Activated CD8-positive, alpha-beta memory T cell treated with anti-CD3 and anti-CD28 coated beads, Interleukin-2, amount 50 U/mL, for 1 hour (primary cell): ENCODE measurements around the gene MICAL2.

Experiments used
- DNase-seq: peaks from one replicate; pipeline ENCODE4 v3.0.0-alpha.2; 2020; ENCODE audit errors: extremely low read depth

MICAL2 gene

DNA sequence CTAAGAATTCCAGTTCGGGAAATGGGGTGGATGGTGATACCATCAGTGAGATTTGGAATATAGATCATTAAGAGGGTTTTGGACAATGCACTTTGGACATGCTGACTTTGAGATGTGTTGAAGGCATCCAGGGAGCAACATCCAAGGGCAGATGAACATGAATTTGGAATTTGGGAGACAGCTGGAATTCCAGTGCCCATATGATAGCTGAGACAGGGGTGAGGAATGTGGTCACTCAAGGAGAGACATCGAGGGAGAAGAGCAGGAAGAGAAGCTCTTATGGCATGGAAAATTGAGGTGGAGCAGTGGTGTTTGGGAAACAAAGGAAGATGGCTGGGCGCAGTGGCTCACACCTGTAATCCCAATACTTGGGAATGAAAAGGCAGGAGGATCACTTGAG lies 11.8 kb upstream of the MICAL2 start:
- DNase-seq = no peak

DNA sequence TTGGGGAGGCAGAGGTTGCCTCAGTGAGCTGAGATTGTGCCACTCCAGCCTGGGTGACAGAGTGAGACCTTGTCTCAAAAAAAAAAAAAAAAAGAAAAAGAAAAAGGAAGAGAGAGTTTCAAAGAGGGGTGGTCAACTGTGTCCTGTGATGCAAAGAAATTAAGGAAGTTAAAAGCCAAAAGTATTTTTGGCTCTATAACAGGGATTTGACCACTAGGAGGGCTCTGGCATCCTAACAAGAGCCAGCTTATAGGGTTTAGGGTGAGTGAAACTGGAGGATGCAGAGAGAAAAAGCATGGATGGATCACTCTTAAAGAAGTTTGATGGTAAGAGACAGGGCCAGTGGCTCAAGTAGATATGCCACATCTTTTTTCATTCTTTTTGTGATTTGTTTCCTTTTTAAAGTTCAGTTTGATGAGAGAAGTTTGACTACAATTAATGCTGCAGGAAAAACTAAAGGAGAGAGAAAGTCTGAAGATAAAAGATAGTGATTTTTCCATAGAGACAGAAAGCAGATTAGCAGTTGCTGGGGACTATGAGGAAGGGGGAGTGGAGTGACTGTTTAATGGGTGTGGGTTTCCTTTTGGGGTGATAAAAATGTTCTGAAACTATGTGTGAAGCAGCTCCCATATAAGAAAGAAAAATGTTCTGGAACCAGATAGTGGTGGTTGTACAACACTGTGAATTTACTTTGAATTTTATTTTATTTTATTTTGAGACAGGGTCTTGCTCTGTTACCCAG lies 11.1 kb upstream of the MICAL2 start:
- DNase-seq = no peak

DNA sequence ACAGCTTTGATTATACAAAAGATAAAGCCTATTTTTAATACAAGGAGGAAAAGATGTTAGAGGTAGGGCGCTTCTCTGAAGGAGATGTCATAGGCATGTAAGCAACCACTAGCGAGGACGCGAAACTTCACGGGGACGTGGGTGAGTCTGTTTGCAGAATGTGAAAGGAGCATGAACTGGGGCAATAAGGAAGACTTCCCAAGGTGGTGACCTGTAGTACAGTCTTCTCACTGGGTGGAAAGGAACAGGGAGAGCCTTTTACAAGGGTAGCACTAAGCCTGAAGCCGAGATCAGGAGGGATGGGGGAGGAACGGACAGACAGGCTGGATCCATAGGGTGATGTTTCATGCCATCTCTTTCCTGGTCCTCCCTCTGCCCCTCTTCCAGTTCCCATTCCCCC lies 10.0 kb upstream of the MICAL2 start:
- no peak for DNase-seq

DNA sequence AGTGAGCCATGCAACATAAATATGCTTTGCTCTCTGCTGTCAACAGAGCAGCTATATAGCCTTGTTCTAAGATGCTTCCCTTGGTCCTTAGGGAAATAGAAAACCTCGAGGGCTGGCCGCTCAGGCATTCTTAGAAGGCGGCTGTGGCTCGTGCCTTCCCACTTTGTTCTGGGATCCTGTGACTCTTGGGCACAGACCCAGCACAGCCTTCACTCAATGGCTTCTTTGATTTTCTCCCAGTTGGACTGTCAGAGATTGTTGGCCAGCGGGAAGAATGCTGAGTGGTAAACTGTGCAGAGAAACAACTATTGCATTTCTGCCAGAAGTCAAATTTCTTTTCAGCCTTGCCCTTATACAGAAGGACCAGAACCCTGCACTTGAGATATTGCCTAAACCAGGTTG lies 9.5 kb upstream of the MICAL2 start:
- no peak for DNase-seq

DNA sequence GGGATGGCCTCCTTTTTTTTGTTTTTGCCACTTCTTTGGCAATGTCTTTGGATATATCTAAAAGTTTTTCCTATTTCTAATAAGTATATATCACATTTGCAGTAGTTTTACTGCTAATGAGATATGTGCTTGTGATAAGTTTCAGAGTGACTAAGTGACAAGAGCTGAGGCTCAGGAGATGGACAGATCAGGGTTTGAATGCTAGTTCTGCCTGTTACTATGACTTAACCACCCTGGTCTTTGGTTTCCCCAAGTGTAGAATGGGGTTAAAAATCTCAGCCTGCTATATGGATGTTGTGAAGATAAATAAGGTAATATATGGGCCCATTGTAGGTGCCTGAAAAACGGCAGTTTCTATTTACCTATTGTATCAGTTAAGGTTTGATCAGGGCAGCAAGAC lies 9.1 kb upstream of the MICAL2 start:
- DNase-seq = no peak

DNA sequence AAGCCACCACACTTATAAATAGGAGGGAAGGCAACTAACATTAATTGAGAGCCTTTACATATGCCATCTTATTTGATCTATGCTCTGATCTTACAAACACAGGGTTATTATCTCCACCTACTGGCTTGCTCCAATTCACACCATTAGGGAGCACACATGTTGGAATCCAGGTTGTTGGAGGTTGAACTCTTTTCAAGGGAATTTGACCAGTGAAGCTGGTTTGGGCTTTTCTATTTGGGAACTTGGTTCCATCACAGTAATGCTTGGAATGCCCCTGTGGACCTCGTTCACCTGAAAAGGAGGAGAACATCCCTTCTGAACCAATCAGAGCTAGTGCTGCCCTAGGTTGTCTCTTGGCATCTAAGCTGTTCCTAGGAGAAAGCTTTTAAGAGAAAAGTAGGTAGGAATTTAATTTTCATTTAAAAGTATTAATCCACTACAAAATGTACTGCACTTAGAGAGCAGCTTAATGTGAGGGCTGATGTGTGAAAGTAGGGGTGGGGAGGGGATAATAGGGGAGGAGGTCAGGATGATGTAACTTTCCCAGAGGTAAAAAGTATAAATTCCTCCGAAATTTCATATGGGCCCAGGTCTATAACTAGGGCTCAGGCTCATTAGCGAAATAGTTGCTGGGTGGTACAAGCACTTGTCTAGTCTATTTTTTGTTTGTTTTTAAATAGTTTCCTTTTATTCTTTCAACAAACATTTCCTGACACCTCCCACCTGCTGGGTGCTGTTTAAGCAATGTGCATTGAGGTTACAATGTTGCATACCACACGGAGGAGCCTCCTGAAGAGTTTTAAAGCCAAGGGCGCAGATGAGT lies 7.6 kb upstream of the MICAL2 start:
- no peak for DNase-seq

DNA sequence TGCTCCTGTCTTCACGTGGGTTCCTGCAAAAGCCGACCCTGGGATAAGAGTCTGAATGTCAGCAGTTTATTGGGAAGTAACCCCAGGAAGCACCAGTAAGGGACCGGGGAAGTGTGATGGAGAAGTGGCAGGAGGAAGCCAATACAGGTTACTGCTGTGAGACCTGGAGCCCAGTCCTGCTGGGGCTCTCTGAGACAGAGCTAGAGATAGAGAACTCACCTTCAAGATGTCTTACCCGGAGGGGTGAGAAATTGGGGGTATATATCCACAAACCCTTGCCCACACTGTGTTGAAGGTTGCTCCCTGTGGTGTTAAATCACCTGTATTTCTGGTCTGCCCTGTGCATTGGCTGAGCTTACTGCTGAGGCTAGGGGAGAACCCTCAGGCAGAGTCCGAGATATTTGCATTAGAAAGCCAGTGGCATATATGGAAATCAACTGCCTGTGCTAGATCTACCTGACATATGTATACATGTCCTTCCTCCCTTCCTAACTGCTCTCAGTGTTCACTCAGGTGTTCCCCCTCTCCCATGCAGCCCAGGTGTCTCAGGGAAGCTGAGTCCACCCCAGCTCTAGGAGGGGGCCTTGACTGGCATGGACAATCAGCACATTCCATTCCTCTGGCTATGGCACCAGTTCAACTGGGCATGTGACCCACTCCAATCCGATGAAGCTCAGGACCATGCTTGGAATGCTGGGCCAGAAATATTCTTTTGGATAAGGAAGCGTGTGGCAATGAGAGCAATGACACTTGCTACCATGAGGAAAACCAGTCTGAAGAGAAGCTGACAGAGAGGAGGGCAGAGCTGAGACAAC lies 6.8 kb upstream of the MICAL2 start:
- DNase-seq = no peak

DNA sequence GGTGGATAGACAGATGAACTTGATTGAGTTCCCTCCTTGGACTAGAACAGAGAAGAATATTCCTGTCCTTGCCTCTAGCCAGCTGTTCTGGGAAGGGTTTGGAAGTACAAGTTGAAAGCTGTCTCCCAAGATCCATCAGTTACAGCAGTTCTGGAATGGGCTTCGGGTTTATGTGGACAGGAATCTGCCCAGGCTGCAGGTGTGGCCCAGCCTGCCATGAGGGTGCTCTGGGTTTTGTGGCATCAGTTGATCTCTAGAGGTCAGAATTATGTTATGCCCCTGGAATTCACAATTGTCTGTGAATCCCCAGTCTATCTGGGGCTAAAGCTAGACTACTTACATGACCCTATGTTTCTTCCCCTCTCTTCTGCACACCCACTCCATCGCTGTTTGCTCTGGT lies 4.9 kb upstream of the MICAL2 start:
- DNase-seq = no peak

DNA sequence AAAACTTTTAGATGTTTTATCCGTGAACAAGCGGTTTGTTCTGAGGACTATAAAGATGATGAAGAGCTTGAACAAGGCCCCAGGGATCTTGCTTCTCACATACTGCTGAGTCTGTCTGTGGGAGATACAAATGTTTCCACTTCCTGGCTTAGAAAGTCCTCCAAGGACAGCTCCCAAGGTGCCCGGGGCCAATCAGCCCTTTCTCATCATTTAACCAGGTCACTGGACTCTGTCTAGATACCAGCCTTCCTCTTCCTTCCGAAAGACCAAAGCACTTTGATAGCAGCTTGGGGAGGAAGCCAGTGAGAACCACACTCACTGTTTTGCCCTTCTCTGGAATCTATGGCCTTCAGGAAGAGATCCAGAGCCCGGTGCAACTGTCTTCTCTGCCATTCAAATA lies 4.3 kb upstream of the MICAL2 start:
- no peak for DNase-seq

DNA sequence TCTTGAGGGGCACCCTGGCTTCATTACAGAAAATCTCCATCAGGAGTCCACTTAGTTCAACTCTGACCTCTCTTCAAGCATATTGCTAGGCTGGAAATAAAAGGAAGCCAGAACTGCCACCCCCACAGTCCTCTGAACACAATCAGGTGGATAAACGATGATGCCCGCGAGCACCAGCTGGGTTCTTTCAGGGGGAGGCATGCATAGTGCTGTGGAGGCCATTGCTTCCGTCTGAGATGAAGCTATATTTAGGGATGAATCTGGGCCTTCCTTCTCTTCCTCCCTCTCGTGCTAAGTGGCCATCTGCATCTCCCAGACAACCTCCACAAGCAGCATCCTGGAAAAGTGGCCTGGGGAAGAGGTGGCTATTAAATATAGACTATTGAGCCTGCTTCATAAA lies 3.9 kb upstream of the MICAL2 start:
- no peak for DNase-seq

DNA sequence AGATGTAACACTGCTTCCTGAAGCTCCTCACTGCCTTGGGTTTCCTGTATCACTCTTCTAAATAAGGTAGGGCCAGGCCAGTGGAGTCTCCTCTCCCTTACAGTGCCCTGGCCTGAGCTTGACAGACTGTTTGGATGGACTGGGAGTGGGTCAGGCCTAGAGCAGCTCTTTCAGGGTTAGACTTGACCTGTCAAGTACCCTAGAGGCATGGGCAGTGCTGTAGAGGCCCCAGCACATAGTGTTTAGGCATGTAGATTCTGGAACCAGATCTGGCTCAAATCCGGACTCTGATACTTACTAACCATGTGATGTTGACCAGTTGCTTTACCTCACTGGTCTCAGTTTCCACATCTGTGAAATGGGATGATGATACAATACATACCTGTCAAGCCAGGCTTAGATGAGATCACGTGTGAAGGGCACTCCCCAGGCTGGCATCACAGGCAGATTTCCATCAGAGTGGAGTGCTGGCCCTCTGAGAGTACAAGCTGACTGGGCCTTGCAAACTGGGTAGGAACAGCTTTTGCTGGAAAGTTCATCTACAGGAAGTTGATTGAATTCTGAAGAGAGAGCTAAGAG lies 1.4 kb upstream of the MICAL2 start:
- DNase-seq = no peak

DNA sequence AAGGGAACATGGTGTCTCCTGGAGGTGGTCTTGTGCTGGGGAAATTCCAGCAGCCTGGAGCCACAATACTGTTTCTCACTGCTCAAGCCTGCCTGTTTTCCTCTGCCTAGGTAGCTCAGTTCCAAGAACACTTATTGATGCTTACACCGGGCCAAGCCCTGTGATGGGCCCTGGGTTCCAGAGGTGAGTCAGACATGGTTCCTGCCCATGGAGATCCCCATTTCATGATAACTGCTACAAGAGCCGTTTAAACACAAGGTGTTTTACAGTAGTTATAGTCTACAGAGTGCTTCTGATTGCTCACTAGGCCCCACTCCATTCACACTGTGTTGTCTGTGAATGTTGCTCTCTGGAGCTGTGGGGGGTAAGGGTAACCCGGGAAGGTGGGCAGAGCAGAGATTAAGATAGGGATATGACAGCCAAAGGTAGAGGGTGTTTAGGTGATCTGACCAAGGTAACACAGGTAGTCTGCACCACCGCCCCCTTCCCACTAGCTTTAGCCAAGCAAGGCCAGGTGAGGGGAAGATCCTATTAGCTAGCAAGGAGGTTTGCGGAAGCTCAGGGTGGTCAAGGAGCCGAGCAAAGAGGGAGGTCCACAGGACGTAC lies 696 bp upstream of the MICAL2 start:
- no peak for DNase-seq

DNA sequence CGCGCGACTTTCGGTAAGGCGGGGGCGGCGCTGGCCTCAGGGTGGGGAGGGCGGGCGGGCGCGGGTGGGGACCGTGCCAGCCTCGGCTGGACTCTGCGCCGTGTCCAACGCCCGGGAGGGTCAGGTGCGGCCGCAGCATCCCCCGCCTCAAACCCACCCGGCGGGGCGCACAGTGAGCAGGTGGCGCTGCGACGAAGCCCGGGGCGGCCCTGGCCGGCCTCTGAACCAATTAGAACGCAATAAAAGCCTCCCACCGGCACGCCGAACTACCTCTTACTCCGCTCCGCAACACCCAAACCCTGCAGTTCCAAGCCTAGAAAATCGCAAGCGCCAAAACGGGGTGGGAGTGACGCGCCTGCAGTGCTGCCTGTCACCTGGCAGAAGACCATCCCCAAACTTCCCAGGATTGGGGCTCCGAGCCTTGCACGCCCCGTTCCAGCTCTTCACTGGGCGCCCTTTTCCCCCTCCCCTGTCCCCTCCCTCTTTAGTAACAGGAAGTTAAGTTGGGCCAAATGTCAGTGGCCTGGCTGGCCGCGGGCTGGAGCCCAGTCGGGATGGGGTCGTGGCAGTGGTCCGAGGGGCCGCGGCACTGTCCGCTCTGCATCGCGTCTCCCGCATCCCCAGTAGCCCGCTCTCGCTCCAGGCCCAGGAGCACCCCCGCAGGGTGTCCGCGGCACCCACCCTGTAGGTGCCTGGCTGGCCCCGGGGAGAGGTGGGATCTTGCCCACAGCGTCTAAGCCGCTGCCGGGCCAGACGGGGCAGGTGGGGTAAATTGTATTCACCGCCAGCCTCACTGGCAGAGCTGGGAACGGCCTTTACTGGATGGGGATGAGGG lies 541 bp downstream of the MICAL2 start:
- no peak for DNase-seq

DNA sequence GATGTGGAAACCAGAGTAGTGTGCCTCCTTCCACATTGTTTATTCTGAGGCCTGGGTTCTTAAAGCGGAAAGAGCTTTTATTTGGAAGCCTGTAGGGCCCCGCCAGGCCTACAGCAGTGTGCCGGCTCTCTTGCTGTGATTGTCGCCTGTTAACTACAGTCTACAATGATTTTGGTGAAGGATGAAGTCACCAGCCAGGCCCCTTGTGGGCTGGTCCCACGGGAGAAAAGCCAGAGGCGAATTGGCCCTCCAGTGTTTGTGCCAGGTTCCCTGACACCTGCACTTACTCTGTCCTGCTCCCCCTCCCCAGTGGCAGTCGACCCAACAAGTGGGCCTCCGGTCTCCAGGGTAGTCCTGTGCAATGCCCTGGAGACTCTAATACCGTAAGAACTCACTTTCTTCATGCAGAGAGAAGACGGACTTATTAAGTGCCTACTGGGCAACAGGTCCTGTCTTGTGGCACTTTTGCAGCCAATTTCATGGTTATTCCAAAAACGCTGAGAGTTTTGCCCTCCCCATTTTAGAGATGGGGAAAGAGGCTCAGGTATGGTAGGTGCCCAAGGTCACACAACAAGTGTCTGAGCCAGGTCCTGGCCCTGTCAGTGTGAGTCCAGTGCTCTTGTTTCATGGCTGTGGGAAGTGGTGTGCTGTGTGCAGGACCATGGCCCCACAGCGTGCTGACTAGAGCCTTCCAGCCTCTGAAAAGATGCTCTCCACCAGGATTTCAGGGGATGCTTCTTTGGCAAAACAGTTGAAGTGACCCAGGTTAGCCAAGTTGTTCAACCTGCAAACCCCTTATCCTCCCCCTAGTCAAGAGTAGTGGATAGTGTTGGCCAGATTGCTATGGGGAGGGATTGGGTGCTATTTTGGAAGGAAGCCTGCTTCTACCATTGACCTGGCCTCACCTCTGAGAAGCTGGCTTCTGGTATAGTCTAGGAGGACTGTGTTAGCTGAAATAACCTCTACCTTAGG lies 1.4 kb downstream of the MICAL2 start:
- no peak for DNase-seq

DNA sequence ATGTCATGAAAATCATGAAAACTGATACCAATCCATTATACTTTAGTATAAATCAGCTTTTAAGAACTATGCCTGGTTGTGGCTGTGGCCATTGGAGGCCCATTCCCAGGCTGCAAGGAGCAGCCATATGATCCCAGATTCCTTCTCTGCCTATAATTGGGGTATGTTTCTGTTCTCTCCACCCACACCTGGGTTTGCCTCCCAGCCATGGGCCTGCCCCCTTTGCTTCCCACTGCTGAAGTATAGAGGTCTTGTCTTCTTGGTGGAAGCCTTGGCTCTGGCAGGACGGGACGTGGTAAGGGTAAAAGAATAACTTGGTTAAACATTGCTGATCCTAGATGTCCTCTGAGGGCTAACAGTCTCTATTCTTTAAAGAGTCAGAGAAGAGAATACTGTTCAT lies 2.4 kb downstream of the MICAL2 start:
- no peak for DNase-seq

DNA sequence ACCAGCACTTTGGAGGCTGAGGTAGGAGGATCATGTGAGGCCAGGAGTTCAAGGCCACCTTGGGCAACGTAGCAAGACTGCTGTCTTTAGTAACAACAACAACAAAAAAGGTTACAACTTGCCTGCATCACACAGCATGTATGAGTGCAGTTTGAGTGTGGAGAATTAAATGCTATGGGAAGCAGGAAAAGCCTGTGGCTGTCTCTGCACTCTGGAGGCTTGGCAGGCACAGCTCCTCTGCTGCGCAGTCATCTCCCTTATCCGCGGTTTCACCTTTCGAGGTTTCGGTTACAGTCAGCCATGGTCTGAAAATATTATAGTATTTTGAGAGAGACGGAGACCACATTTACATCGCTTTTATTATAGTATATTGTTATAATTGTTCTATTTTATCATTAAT lies 2.9 kb downstream of the MICAL2 start:
- DNase-seq = no peak

DNA sequence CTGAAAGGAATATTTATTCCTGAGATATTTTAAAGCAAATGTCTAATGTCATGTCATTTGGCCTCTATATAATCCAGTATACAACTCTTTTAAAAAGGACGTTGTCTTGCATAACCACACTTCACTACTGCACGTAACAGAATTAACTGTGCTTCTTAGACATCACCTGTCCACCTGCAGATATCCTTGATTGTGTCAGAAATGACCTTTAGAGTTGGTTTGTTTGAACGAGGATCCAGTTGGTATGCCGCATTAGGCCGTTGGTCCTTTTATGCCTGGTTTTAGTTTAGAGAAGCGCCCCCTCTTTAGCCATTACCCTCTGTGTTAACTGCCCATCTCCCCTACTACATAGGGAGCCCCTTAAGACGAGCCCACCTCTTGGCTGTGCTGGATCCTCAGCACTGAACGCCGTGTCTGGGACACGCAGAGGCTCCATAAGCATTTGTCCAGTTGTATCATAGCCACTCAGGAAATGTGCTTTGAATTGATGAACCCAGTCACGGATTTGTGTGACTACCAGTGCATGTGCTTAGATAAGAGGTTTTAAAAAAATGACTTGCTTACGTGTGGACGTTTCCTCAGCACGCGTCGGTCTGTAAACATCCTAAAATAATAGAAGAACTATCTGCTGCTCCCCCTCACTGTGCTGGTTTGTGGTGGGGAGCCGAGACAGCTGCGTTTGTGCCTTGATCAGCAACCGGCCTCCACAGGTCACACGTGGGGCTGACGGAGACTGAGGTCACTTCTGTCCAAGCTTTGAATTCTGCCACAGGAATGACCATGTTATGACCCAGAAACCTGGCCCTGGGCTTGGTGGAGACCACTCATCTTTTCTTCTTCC lies 4.0 kb downstream of the MICAL2 start:
- DNase-seq = no peak

DNA sequence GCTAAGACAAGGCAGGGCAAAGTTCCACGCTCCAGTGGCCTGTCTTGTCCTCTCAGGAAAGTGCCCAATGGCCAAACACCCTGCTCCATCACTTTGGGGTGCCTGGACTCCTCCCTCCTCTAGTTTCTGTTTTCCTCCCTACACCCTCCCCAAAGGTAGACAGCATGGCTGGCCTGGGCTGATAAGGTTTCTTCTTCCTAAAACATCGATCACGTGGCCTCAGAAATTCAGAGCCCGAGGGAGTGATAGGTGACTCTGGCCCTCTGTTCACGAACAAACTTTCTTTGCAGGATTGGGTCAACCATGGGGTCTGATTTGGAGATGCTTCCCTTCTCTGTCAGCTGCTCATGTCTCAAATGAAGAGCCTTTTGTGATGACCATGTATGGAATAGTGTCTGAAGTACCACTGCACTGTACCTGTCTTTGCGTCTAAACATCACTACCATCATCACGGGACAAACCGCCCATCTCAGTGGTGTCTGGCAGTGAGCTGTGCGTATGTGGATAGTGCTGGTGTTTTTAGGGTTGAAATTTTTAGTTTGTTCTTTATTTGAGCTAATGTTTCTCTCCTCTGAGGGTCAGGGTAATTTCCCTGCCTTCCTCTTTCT lies 6.1 kb downstream of the MICAL2 start:
- no peak for DNase-seq
